Femur (tissue), 1 donor: Measurements from ENCODE around the gene LPCAT4.
"Not testable (repeated sequence)": the region's sequence is repeated elsewhere in the genome, so short reads cannot be mapped to it uniquely, and the experiment has no call there.

Source experiments
- DNase-seq: peaks from one replicate; pipeline ENCODE4 v3.0.0-alpha.2; 2017

Gene LPCAT4

DNA sequence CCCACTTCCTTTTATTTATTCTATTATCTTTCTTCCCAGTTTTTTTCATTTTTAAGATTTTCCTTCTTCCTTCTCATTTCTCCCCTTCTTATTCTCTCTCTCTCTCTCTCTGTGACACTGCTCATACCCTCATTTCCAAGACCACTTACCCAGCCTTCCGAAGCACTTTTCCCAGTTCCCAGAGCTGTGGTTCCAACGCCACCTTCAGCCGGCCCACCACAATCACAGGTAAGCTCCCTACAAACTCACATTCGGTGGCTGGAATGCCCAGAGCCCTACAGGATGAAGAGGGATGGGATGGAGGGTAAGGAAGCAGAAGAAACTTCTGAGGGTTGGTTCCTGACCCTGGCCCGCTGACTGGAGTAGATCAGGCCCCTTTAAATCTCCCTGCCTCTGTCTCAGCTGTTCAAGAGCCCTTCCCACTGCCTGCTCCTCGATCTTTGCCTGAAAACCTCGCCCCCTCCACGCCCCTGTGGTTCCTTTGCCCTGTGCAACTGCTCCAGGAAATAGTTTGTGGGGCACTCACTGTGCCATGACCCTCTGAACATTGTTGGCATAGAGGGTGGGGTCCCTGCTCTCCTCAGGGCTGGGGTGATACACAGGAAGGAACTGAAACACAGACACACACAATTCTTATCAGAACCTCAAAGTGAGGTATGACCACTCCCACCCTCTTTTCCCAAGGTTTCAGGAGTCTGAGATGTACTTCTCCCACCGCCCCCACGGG lies 4.8 kb downstream of the LPCAT4 start:
- DNase-seq = no peak

DNA sequence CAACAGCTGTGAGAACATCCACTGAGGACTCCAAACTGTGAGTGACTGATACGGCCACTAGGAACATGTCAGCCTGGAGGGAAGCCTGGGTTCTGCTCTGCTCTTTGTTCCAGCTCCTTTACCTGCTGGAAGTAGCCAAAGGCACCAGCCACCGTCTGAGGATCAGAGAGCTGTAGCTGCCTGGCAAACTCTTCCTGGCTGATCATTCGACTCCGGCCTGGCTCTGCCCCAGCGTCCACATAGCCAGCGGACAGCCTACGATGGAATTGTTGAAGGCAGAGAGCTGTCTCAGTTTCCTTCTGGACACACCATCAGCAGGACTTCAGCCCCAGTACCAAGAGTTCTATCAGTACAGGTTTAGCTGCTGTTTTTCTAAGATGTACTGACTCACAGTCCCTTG lies 5.7 kb downstream of the LPCAT4 start:
- DNase-seq = no peak

DNA sequence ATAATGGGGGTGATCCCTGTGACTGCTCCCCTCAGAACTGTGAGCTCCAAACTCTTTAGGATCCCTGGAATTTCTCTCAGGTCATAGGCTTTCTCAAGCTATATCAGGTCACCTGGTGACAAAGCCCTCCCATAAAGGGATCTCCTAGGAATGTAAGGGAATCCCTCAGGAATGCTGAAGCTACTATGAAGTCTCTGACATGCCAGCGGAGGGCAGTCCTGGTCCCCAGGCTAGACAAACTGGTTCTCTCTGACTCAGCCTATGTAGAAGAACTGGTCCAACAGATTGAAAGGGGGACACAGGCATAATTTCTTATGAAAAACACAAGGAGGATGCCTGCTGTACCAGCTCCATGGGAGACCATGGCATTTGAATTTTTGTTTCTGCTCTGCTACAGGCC lies 6.7 kb downstream of the LPCAT4 start:
- DNase-seq = no peak

DNA sequence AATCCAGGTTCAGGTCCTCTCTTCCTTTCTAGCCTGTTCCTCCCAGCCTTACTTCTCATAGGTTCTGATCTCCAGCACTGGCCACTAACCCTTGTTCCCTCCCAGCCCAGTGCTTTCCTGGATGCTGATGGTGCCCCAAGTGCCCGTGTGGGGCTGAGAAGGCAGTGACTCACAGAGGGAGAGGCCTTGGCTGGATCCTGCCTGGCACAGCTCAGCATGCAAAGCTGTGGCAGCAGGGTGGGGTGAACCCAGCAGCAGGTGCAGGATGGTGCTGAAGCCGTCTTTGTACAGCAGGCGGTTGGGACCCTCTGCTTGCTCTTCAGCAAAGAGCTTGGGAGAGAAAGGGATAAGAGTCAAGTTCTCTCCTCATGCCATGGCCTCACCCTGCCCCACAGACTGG lies 7.6 kb downstream of the LPCAT4 start:
- no peak for DNase-seq

DNA sequence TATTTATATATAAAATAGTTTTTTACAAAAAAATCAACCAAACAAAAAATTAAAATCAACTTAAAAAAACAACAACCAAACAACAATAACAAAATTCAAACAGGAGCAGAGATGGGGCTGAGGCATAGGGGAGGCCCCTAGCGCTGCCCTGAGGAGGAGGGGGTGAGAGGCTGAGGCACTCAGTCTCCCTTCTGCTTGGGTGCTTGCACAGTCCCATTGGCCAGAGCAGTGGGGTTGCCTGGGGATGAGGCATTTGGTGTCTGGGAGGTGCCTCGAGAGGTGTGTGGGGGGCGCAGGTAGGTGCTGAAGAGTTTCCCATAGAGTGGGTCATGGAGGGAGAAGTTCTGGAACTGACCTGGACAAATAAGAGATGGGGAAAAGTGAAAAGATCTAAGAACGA lies 8.0 kb downstream of the LPCAT4 start:
- DNase-seq = no peak

DNA sequence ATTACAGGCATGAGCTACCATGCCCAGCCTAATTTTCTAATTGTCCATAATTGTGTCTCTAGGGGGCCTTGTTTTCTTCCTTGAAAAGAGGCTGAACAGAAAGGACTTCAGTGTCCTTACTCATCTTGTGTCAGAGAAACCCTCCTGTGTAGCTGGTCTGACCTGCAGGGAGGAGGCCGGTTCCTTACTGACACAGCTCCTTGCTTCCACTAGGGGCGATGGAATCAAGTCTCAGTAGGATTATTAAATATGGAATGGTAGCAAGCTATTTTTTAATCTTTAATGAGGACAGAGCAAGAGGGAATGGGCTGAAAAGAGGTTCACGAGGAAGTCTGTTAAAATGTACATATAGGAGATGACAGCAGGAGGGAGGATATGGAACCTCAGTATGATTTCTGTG lies 8.6 kb downstream of the LPCAT4 start:
- DNase-seq = no peak

DNA sequence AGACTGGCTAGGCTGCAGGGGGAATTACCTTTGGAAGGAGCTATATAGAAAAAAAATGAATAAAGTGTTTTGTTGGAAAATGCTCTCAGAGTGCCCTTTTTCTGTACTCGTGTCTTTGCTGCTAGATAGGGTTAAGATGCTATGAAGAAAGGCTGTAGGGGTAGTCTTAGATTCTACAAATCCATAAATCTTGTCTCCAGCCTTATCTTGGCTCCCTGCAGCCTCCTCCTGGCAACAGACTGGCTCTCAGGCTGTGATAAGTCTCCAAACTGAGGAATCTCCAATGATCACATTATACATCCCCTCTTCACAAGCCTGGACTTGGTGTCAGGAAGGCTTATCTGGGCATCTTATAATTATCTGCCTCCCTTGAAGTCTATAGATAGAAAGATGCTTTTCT lies 9.3 kb downstream of the LPCAT4 start:
- DNase-seq = no peak

DNA sequence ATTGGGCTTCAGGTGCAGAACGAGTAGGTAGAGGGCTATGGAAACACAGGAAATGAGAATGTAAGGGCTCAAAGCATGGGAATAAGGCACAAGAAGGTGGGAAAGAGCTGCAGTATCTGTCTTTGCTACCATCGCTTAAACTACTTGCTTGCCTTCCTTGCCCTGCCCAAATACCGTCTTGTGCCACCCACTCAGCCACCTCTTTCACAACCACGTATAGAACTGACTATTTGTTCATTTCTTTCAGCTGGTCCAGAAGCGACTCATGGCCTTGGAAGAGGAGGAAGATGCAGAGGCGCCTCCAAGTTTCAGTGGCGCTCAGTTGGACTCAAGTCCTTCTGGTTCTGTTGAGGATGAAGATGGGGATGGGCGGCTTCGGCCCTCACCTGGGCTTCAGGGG lies 11.8 kb downstream of the LPCAT4 start:
- no peak for DNase-seq

DNA sequence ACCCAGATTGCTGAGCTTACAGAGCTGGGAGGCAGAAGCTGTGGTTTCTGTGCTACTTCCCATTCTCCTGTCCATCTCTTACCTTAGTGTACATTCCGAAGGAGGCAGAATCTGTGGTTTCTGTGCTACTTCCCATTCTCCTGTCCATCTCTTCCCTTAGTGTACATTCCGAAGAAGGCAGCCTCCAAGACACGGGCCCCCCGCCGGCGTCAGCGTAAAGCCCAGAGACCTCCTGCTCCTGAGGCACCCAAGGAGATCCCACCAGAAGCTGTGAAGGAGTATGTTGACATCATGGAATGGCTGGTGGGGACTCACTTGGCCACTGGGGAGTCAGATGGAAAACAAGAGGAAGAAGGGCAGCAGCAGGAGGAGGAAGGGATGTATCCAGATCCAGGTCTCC lies 12.7 kb downstream of the LPCAT4 start:
- no peak for DNase-seq

DNA sequence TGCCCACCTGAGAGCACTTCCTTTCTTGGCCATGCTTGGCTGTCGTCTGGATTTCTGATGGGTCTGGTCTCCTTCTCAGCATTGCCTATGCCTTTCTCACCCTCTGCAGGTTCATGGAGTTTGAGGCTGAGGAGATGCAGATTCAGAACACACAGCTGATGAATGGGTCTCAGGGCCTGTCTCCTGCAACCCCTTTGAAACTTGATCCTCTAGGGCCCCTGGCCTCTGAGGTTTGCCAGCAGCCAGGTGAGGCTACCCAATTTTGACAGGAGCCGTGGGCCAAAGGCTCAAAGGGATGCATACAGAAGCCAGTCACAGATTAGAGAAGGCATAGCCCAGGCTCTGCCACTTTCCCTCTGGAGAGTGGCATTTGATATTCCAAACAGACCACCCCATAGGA lies 13.4 kb downstream of the LPCAT4 start:
- no peak for DNase-seq

DNA sequence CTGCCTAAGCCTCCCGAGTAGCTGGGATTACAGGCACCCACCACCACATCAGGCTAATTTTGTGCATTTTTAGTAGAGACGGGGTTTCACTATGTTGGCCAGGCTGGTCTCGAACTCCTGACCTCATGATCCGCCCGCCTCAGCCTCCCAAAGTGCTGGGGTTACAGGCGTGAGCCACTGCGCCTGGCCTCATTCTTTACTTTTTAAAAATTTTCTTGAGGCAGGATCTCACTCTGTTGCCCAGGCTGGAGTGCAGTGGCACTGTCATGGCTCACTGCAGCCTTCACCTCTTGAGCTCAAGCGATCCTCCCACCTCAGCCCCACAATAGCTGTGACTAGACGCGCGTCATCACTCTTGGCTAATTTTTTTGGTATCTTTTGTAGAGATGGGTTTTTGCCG lies 14.0 kb downstream of the LPCAT4 start:
- not testable (repeated sequence) for DNase-seq

DNA sequence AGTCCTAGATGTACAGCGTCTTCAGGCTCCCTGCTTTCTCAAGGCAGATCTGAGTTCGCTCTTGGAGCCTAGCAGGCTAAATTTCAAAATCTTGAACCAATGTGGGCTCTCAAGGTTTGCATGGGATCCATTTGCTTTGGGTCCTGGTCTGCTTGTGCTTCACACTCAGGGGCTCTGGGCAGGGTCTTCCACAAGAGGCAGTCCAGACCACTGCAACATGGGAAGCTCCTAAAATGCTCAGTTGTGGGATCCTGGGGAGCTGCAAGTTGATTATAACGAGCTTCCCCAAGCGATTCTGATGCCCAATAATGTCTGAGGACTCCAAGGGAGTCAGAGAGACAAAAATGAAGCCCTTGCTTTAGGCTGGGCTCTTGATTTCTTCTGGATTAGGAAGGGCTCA lies 17.2 kb downstream of the LPCAT4 start:
- DNase-seq = no peak

DNA sequence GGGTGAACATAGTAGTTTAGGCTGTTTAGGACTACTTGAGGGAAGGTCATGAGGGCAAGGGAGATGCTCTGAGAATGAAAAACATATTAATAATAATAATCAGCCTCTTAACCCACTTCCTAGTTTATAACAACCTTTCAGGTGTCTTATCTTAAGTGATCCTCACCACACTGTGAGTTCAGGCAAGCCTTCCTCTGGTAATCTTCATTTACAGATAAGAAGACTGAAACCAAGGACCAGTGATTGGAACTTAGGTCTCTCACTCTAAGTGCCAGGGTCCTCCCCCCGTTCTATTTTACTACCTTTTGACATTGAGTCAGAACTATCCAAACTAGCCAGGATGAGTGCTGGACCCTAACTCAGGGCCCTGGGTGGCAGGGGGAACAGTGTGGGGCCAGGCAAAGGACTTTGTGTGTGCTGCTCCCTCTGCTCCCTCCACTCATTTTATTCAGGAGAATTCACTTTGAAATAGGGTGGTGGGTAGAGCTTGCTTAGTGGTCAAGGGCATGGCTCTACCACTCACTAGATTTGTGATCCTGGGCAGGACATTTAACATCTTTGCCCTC lies 18.2 kb downstream of the LPCAT4 start:
- DNase-seq = no peak

DNA sequence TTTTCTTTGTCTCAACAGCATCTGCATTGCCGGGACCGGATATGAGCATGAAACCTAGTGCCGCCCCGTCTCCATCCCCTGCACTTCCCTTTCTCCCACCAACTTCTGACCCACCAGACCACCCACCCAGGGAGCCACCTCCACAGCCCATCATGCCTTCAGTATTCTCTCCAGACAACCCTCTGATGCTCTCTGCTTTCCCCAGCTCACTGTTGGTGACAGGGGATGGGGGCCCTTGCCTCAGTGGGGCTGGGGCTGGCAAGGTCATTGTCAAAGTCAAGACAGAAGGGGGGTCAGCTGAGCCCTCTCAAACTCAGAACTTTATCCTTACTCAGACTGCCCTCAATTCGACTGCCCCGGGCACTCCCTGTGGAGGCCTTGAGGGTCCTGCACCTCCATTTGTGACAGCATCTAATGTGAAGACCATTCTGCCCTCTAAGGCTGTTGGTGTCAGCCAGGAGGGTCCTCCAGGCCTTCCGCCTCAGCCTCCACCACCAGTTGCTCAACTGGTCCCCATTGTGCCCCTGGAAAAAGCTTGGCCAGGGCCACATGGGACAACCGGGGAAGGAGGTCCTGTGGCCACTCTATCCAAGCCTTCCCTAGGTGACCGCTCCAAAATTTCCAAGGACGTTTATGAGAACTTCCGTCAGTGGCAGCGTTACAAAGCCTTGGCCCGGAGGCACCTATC lies 18.9 kb downstream of the LPCAT4 start:
- DNase-seq = no peak

DNA sequence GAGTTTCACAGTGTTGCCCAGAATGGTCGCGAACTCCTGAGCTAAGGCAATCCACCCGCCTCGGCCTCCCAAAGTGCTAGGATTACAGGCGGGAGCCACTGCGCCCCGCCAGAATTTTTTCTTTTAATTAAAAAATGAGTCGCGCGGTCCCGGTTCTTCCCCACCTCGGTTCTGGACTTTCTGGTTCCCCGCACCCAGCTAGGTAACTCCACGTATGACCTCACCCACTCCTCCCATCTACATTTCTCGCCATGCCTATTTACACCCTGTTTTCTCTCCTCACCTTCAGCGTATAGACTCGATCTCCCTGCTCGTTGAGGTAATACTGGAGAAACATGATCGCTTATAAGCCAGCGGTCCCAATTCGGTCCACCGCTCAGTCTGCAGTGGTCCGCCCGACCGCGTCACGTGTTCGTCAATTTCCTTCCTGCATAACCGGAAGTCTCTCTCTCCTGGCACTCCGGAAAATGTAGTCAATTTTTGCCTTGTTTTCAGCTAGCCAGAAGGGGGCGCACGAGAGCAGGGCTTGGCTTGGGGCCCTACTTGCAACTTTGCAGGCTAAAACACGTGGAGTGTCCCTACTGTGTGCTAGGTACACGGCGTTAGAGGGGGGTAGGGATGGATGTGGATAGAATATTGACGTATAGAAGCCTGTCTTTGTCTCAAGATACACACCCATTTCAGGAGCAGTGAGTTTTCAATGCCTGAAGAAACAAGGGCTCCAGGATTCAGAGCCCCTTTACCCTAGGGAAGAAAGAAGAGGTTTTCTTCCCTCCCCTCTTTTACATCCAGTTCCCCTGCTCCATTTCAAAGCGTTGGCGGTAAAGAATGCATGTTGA lies 24.0 kb downstream of the LPCAT4 start, which contains the start of the genes NOP10 and NUTM1:
NOP10 (minus strand) TSS at position 400 of the 839 bp plus-strand sequence; CDS start at position 337, 63 bp downstream.
NUTM1 (plus strand) TSS at position 579 of the 839 bp plus-strand sequence. CDS start 382 bp downstream, outside the sequence.
- peak; percentile 95 for DNase-seq

DNA sequence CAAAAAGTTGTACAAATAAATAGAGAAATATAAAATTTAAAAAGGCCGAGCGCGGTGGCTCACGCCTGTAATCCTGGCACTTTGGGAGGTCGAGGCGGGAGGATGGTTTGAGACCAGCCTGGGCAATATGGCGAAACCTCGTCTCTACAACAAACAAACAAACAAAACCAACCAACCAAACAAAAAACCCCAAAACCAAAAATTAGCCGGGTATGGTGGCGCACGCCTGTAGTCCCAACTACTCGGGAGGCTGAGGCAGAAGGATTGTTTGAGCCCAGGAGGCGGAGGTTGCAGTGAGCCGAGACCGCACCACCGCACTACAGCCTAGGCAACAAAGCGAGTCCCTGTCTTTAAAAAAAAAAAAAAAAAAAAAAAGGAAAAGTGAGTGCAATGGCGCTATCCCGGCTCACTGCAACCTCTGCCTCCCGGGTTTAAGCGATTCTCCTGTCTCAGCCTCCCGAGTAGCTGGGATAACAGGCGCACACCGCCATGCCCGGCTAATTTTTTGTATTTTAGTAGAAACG lies 24.7 kb downstream of the LPCAT4 start:
- not testable (repeated sequence) for DNase-seq

DNA sequence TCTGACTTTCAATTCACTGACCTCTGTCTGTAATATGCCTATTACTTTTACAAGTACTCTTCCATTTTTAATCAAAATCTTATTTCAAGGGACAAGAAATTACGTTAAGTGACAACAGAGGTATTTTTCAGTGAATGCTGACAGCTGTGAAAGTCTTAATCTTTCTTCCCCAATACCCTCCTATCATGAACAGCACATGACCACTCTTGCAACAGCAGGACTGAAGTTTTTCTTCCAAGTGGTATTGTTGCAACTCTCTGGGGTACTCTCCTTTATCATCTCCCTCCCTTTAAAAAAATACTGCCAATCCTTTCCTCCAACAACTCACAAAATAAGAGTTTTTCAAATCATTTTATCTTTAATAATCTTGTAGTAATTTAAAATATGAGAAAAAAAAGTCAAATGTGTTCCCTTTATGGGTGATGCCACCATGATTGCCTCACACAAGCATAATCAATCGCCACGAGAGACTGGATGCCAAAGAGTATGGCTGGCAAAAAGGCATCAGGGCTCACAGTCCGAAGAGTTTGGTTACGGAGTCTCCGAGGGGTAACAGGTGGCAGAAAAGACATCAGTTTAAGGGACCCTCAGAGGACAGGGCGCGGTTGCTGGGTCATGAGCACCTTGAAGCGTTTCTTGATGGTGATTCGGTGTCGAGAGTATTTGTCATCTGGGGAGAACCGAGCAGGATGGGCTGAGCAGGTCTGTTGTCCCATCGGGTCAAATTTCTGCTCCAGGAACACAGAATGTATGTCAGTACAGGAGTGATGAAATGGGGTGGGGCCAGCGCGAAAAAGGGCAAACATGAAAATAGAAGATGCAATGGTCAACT lies 25.4 kb downstream of the LPCAT4 start:
- no peak for DNase-seq

DNA sequence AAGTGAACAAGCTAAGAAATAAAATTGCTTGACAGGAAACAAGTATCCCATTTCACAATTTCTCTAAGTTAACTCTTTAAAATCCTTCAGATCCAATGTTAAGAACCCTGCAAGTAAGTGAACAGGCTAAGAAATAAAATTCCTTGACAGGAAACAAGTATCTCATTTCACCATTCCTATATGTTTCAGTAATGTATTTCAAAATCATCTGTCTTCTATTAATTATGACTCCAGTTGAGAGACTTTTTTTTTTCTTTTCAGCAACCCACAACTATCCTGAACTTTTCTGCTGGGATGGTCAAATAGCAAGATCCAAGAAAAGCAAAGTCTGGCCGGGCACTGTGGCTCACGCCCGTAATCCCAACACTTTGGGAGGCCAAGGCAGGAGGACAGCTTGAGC lies 27.1 kb downstream of the LPCAT4 start:
- no peak for DNase-seq

DNA sequence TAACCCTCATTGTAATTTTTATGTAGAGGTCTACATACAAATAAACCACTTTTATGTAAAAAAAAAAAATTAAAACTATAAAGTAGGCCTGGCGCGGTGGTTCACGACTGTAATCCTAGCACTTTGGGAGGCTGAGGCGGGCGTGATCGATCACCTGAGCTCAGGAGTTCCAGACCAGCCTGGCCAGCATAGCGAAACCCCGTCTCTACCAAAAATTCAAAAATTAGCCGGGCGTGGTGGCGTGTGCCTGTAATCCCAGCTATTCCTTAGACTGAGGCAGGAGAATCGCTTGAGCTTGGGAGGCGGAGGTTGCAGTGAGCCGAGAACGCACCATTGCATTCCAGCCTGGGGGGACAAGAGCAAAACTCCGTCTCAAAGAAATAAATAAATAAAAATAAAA lies 28.6 kb downstream of the LPCAT4 start:
- no peak for DNase-seq

DNA sequence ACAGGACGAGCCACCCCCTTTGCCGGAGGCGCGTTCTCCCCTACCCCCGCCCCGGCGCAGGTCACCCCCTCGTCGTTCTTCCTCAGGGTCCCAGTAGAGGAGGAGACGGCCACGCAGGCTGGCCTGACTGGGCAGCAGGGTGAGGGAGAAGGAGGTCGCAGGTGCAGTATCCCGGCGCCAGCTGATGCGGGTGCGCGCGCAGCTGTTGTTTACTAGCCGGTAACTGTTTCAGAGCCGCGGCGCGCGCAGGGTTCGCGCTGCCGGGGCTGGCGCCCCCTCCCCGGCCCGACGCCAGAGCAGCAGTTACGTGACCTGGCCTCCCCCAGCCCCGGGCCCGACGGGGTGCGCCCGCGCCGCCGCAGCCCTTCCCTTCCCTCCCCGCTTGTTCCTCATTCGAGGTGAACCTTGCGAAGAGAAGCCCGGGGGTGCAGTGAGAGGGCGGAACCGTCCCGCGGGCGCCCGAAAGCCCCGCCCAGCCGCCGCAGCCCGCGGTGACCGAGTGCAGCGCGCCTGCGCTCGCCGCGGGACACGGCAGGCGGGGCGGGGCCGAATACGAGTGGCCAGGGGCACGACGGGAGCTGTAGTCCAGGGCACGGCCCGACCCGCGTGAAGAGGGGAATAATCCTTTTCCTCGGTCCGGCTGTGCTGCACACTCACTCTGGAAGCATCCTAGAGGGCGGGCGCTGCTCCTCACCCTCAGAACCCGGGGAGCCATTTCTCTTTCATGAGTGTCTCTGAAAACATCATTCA lies 29.3 kb downstream of the LPCAT4 start, which contains the start of gene SLC12A6:
SLC12A6 (minus strand) TSS at position 225 of the 750 bp plus-strand sequence. CDS start 1,101 bp downstream, outside the sequence.
- peak; percentile 93 for DNase-seq

DNA sequence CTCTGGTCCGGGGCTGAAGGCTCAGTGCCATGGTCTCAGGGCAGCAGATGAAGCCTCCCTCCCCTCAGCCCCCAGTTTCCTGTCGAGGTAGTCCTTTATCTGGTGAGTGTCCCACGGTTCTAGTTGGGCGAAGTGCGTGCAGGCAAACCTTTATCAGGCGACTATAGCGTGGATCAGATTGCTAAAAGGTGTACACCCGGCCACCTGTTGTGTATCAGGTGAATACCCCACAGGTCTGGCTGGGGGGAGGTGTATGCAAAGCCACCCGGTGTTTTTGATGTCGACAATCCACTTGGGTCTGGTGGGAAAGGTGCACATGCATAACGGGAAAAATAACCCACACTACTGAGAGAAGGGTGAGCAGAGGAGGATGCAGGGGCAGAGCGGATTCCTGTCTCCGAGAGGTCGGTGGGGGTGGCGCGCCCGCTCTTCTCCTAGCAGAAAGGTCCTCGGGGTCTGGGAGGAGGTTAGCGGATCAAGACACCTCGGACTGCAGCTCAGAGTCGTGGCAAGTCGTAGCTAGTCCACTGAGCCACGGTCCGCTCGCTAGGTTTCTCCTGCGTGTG lies 29.9 kb downstream of the LPCAT4 start:
- DNase-seq = no peak
